ENCODE results near the gene DDX10.

DNA sequence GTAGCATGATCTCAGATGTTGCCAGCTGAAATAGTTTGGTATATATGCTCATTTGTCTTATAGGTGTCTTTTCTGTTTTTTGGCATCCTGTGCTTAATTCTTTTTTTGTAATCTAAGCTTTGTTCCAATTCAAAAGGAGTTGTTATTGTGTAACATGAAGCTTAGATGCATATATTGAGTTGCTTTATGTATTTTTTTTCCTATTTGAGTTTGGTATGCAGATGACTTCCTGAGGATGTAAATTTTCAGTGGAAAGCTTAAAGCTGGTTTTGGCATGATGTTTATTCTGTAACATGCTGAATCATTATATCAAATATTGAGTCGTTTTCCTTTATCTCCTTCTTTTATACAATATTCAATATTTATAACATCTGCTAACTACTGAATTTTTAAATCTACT lies 69.4 kb downstream of the DDX10 start:
- TF ChIP-seq, protein P1, sequence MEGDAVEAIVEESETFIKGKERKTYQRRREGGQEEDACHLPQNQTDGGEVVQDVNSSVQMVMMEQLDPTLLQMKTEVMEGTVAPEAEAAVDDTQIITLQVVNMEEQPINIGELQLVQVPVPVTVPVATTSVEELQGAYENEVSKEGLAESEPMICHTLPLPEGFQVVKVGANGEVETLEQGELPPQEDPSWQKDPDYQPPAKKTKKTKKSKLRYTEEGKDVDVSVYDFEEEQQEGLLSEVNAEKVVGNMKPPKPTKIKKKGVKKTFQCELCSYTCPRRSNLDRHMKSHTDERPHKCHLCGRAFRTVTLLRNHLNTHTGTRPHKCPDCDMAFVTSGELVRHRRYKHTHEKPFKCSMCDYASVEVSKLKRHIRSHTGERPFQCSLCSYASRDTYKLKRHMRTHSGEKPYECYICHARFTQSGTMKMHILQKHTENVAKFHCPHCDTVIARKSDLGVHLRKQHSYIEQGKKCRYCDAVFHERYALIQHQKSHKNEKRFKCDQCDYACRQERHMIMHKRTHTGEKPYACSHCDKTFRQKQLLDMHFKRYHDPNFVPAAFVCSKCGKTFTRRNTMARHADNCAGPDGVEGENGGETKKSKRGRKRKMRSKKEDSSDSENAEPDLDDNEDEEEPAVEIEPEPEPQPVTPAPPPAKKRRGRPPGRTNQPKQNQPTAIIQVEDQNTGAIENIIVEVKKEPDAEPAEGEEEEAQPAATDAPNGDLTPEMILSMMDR (IDR thresholded peaks at IDR 0.05) = no peak
- no peak for TF ChIP-seq POLR2A (IDR thresholded peaks at IDR 0.05)

All from ovary (tissue), 3 donors.